ENCODE measurements around the gene NLN.

NLN gene

DNA sequence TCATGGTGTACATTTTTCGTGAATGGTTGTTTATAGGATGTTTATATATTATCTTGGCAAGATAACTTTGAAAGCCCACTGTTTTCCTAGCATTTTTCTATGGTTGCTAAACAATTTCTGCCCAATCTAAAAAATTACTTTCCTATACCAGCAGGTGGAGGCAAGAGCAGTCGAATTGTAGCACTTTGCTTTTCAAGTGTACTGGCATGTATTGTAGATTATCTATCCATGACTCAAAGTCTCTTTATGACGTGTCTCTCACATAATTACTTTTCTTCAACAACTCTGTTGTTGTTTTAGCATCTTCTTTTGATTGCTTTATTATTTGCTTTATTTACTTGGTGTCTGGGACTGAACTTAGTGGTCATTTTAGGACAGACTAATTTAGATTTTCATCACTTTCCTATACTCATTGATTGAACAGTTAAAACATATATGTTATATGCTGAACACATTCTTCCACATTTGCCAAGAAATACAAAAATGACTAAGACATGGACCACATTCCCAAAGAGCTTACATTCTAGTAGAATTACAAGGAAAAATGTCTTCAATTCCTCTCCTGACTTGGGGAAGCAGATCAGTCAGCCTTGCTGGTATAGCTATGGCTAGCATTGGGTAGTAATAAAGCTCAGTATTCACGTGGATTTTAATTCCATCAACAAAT lies 20.7 kb downstream of the NLN start:
- TF ChIP-seq, protein P1, sequence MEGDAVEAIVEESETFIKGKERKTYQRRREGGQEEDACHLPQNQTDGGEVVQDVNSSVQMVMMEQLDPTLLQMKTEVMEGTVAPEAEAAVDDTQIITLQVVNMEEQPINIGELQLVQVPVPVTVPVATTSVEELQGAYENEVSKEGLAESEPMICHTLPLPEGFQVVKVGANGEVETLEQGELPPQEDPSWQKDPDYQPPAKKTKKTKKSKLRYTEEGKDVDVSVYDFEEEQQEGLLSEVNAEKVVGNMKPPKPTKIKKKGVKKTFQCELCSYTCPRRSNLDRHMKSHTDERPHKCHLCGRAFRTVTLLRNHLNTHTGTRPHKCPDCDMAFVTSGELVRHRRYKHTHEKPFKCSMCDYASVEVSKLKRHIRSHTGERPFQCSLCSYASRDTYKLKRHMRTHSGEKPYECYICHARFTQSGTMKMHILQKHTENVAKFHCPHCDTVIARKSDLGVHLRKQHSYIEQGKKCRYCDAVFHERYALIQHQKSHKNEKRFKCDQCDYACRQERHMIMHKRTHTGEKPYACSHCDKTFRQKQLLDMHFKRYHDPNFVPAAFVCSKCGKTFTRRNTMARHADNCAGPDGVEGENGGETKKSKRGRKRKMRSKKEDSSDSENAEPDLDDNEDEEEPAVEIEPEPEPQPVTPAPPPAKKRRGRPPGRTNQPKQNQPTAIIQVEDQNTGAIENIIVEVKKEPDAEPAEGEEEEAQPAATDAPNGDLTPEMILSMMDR (IDR thresholded peaks at IDR 0.05; ENCODE audit: borderline replicate concordance, control extremely low read depth, extremely low read depth, insufficient read depth, missing control alignments) = peak; percentile 34
- in situ Hi-C loops (cut with MboI; ENCODE audit: low sequenced_read_pairs, unreplicated experiment) = no loop called here

DNA sequence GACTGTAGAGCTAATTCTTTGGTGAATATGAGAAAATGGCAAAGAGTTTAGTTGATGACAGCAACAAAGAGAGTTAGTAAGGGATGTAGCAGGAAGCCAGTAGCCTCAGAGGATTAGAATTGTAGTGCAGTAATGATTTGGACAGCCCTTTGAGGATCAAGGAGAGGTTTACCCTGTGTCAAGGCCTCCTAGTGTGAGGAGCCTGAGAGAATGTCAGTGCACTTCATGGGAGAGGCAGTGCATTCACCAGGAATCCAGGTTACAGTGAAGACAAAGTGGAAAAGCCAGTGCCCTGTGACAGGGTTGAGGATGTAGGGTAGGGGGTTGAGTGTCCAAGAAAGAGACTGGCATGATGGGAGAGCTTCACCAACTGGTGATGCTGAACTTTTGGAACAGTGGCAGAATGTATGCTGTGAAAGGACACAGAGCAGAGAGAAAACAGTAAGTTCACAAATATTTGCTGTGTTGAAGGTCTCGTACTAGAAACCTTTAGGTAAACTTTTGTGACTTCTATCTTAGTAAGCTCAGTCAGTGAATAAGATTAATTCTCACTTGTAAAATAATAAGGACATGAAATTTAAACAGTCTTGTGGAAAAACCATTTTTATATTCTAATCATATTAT lies 27.3 kb downstream of the NLN start:
- TF ChIP-seq, protein P1 (IDR thresholded peaks at IDR 0.05; ENCODE audit: borderline replicate concordance, control extremely low read depth, extremely low read depth, insufficient read depth, missing control alignments) = no peak
- in situ Hi-C loops (cut with MboI; ENCODE audit: low sequenced_read_pairs, unreplicated experiment) = no loop called here
- DNase-seq (ENCODE audit: low spot score) = no peak

More for the DNA sequence above, 20.7 kb downstream of the NLN start:
- DNase-seq (ENCODE audit: low spot score) = peak; percentile 68

DNA sequence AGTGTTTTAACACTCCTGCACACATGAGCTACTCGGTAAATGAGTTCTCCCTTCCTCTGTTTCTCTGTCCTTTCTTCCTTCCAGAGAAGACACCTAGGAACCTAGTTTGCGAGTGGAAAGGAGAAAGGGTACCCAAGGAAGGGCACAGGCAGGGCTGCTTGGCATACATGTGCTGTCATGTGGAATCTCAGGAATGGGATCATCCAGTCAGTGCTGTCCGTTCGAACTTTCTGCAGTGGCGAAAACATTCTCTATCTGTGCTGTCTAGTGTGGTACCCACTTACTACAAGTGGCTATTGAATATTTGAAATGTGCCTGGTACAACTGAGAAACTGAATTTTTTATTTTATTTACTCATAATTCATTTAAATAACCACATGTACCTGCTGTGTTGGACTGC lies 28.0 kb downstream of the NLN start:
- in situ Hi-C loops (cut with MboI; ENCODE audit: low sequenced_read_pairs, unreplicated experiment) = no loop called here
- TF ChIP-seq, protein P1 (IDR thresholded peaks at IDR 0.05; ENCODE audit: borderline replicate concordance, control extremely low read depth, extremely low read depth, insufficient read depth, missing control alignments) = no peak
- DNase-seq (ENCODE audit: low spot score) = no peak

DNA sequence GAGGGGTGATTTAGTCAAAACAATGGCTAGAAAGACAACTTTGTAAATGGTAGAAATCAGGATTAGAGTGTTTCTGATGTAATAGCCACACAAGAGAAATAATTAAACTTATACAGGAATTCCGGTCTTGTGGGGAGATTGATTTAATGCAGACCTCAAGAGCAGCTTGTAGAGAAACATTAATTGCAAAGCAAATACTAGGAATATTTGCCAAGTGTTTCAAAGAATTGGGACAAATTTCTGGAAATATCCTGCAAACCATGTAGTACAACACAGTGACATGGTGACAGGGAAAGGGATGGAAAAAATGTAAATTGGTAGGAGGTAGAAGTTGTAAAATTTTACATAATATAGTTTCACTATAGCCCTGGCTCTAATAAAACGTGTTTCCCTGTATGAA lies 28.9 kb downstream of the NLN start:
- TF ChIP-seq, protein P1 (IDR thresholded peaks at IDR 0.05; ENCODE audit: borderline replicate concordance, control extremely low read depth, extremely low read depth, insufficient read depth, missing control alignments) = no peak
- no peak for DNase-seq (ENCODE audit: low spot score)
- in situ Hi-C loops (cut with MboI; ENCODE audit: low sequenced_read_pairs, unreplicated experiment) = no loop called here

DNA sequence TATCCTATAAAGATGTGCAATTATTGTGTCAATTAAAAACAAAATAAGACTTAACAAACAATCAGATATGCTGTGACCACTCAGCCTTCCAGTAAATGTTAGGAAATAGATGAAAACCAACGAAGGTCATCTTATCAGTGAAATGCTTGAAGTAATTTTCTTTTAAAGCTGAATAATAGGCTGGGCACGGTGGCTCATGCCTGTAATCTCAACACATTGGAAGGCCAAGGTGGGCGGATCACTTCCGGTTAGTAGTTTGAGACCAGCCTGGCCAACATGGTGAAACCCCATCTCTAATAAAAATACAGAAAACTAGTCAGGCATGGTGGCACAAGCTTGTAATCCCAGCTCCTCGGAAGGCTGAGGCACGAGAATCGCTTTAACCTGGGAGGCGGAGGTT lies 31.2 kb downstream of the NLN start:
- in situ Hi-C loops (cut with MboI; ENCODE audit: low sequenced_read_pairs, unreplicated experiment) = no loop called here
- TF ChIP-seq, protein P1 (IDR thresholded peaks at IDR 0.05; ENCODE audit: borderline replicate concordance, control extremely low read depth, extremely low read depth, insufficient read depth, missing control alignments) = no peak
- no peak for DNase-seq (ENCODE audit: low spot score)

DNA sequence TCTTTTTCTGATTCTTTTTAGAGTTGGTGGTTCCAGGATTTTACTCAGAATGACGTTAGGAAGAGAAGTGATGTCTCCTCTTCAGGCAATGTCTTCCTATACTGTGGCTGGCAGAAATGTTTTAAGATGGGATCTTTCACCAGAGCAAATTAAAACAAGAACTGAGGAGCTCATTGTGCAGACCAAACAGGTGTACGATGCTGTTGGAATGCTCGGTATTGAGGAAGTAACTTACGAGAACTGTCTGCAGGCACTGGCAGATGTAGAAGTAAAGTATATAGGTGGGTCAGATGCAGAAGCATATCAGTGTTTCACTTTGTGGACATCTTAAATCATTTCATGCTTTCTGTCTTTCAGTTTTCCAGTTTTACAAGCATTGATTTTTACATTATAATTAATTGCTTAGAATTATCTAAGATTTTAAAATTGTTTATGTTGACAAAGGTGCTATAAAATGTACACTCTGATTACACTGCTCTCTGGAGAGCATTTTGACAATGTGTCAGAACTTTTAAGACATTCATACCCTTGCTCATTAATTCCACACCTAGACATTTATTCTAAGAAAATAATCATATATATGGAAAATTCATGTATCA lies 36.6 kb downstream of the NLN start:
- no peak for DNase-seq (ENCODE audit: low spot score)
- TF ChIP-seq, protein P1 (IDR thresholded peaks at IDR 0.05; ENCODE audit: borderline replicate concordance, control extremely low read depth, extremely low read depth, insufficient read depth, missing control alignments) = no peak
- in situ Hi-C loops (cut with MboI; ENCODE audit: low sequenced_read_pairs, unreplicated experiment) = no loop called here
